GM18517 (cell line): Measurements from ENCODE around the gene CDK18.

ENCODE experiments used
- ATAC-seq: cut with Tn5 transposase; IDR thresholded peaks from one replicate; pipeline ENCODE4 v1.9.1; 2021; ENCODE audit warnings: mild to moderate bottlenecking, moderate library complexity; ENCODE audit not compliant: unreplicated experiment

Gene CDK18

DNA sequence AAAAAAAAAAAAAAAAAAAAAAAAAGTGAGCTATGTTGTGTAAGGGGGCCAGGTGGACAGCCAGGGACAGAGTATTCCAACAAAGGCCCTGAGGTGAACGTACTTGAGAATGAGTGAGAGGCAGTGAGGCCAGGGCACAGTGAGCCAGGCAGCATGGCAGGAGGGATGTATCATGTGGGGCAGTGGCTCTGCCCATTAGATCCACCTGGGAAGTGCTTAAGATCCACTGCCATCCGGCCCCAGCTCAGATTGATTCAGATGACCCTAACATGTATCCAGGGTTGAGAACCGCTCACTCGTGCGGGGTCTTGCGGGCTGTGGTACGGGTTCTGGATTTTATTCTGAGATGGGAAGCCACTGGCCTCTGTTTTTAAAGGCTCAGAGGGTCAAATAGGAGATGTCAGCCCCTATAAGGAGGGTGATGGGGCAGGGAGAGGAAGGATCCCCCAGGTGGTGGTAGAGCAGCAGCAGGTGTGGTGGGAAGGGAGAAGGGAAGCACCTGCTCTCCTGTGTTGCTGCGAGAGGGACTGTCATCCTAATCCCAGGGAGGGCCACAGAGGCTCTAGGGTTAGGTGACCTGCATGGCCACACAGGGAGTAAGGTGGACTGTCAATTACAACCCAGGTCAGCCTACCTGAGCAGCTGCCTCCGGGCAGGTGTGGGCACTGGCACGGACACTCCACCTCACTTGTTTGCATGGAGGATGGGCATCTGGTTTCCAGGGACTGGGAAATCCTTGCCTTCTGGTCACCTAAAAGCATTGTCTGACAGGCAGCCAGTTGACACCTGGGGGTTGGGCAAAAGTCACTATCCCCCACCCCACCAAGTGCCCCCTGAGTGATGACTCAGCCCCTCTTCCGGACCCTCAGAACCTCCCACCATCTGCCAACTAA, 31.6 kb downstream of the CDK18 start:
- ATAC-seq: no peak

- no peak for ATAC-seq
Measured at GRCh38 chr1:205536759-205537361, 32.4 kb downstream of the CDK18 start.

DNA sequence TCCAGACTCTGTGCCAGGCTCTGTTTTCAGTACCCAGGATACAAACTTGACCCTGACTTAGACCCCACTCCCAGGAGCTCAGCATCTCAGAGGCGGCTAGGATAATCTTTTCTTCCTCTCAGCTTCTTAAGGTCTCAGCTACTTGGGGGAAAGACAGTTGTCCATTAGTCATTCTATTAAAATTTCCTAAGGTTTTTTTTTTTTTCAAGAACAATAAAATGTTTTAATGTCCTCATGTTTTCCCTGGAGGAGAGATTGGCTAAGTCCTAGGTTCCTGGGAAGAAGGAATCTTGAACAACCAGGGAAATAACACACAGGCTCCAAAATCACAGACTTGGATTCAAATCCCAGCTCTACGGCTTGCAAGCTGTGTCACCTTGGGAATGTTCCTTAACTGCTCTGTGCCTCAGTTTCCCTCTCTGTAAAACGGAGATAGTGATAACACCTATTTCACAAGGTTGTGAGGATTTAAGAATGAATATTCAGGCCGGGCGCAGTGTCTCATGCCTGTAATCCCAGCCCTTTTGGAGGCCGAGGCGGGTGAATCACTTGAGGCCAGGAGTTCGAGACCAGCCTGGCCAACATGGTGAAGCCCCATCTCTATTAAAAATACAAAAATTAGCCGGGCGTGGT, 33.0 kb downstream of the CDK18 start:
- ATAC-seq: no peak

- no peak for ATAC-seq
Measured at GRCh38 chr1:205538235-205538840, 33.9 kb downstream of the CDK18 start.

DNA sequence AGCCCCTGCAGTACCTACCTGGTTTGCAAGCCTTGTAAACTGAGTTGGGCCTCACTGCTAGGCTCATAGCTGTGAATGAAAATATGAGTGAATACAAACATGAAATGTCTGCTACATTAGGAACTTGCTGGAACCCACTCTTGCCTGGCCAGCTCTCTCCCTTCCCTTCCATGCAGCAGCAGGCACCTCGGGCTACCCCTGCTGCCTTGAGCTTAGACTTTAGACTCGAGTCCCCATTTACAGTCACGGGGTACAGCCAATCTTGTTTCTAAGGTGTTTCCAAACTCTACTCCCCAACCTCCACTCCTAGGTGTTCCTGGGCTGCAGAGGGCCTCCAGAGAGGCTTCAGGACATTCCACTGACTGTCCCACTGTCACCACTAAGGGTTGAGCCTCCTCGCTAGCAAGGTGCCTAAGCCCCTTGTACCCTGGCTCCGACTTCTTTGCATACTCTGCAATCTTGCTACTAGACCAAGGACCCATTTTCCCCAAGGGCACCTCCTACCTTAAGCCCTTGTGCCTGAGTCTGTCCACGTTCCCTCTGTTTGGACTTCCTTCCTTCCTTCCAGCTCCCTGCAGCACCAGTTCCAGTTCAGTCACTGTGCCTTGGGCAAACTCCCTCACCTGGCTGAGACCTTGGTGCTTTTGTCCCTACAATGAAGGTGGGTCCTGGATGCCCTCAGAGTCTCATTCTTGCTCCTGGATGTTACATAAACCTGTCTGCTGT, 36.9 kb downstream of the CDK18 start:
- no peak for ATAC-seq

GRCh38 chr1:205542367-205542766, 37.9 kb downstream of the CDK18 start:
- ATAC-seq: no peak

DNA sequence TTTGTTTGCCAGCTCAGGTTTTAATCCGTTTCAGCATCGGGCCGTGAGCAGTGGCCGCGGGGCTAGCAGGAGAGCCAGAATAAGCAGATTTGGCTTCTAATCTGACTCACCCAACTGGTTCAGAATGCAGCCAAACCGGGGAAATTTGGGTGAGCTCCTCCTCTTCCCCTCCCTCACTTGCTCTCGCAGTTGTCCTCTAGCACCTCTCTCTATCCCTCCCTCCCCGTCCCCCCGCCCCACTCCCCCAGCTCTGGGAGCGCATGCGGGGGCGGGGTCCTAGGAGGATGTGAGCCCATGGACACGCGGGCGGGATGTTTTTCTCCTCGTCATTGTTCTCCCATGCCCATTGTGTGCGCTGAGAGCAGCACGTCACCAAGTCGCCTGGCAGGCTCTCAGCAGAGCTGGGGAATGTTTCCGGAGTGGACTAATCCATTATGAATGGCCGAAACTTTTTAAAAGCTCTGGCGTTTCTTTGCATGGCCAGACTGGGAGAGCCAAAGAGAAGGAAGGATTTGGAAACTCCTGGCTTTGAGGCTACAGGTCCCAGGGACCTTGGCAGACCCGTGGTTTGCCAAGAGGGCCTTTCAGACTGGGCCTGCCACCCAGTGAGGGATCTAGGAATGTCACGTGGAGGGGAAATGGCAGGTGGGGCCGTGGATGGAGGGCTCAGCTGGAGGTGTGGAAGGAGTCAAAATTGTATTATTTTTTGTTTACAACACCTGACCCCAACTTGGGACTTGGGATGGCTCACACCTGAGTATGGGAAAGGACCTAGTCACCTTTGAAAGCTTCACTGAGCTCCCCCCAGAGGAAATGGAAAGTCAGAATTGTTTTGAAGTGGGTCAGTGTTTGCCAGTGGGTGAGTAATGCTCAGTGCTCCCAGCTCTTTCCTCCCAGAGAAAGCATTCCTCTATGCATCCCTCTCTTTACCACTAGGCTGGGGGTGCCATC, 39.2 kb downstream of the CDK18 start:
- no peak for ATAC-seq

DNA sequence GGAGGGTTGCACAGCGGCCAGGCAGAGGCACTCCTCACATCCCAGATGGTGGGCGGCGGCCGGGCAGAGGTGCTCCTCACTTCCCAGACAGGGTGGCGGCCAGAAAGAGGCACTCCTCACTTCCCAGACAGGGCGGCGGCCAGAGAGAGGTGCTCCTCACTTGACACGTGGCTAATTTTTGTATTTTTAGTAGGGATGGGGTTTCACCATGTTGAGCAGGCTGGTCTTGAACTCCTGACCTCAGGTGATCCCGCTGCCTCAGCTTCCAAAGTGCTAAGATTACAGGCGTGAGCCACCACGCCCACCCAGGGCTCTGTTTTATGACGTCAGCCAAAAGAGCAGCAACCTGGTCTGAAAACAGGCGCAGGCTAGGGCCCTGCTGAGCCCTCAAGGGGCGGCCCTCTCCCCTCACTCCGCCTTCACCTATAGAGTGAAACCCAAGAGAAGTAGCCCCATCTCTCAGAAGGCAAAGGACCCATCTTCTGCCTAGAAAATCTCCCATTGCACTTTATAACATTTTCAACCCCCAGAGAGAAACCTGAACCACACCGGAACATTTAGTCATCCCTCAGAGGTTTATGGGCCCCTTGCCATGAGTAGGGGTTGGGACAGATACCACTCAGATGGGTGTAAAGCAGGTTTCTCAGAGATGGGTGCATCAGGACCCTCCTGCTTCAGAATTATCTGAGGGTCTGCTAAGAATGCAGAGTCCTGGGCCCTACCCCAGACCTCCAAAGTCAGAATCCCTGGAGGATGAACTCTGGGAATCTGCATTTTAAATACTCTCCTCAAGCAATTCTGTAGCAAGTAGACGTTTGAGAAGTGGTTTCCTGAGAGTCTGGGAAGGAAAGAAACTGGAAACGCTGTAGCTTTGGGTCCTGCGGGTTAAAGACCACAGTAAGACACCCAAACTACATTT, 40.8 kb downstream of the CDK18 start:
- ATAC-seq: no peak

DNA sequence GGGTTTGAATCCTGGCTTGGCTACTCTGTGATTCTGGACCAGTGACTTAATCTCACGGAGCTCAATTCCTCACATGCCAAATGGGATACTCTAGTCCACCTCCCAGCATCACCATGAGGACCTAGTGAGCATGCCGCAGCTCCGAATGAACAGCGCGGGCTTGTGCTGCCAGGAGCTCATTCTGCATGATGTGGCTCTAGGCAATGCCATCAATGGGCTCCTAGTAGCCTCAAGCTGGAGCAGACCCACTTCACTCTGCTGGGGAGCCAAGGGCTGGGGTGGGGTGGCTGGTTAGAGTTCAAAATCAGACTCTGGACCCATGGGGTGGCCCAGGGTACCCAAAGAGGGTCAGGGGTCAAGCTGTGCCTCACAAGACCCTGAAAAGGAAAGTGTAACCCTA, 41.5 kb downstream of the CDK18 start:
- ATAC-seq: no peak

DNA sequence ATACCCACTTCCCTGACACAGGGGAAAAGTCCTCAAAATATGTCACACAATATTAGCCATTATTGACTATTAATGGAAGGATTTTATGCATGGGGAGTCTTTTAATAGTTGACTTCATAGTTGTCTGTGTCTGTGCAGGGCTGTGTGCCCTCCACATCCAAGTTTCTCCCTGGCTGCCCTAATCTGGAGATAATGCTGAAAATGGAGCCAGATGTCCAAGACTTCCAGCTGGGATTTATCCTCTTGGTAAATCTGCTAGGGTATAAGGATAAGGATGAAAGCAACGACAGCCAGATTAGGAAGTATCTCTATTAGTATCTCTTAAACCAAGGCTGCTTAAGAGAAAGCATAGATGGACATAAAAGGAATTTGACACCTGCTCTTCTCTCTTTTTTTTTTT, 42.1 kb downstream of the CDK18 start:
- ATAC-seq: no peak

GRCh38 chr1:205547936-205548827, 43.7 kb downstream of the CDK18 start:
- ATAC-seq: no peak

GRCh38 chr1:205554026-205554811, 49.8 kb downstream of the CDK18 start:
- no peak for ATAC-seq

DNA sequence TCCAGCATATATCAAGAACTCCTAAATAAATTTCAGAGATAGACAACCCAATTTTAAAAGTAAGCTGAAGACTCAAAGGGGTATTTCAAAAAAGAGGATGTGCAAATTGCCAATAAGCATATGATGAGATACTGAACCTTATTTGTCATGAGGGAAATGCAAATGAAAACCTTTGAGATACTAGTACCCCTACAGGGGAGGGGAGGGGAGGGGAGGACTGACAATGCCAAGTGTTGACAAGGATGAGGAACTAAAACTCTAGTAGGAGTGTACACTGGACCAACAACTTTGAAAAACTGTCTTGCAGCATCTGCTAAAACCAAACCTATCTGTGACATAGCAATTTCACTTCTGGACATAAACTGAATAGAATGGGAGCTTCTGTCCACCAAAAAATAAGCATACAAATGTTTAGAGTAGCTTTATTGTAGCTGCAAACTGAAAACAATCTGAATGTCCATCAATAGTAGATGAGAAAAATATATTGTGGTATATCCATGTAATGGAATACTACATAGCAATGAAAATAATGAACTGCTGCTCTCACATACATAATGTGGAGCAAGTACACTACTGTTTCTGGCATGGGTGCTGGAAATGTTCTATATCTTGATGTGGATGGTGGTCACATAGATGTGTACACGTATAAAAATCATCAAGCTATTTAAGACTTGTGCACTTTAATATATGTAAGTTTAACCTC, 57.2 kb downstream of the CDK18 start:
- ATAC-seq: no peak

DNA sequence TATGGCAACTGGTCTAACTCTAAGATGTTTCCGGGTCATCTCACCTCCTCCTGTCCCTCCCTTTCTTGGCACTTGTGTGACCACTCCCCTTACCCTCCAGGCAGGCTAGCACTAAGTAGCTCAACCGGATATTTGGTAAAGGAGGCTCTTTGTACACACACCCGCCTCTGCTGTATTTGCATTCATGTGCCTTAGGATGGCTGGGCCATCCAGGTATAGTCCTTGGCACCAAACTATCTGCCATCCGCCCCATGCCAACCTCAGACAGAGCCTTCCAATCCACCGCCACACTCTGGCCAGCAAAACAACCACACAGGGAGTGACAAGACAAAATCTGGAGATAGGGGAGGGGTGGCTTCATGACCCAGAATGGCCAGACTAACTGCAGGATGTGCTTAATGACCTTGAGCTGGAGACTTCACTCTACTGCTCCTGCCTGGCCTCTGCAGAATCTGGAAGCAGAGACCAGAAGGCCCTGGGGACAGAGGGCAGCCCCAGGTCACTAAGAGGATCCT, 59.5 kb downstream of the CDK18 start:
- ATAC-seq: no peak

DNA sequence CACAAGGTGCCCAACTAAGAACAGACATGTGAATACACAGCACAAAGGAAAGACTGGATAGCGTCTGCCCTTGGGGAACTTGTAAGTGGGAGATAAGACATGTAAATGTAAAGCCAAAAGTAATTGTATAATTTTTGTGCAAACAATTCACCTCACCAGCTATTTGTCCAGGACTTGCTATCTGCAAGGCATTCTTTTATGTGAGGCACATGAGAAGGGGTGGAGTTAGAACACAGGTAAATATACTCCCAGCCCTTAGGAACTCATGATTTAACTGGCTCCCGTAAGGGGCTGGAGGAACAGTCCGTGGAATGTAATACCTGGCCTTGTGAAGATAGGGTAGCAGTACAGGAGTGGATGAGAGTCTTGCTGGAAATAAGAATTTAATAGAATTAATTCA, 61.3 kb downstream of the CDK18 start:
- no peak for ATAC-seq

DNA sequence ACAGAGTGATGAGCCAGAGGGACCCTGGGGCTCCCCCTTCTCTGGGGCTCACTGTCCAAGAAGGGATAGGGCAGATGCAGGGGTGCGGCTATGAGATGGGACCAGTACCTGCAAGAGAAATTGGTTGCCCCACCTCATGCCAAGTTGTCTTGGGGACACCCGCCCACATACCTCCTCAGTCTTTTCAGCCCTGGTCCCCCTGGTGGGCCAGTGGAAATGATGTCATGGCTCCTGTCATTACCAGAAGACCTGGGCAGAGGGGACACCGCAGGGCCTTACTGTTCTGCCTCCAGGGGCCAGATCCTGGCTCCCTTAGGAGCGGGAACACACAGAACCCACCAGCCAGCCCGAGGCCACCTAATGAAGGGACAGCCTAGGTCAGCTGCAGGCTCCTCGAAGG, 63.2 kb downstream of the CDK18 start:
- no peak for ATAC-seq
